Measurements from ENCODE around the gene KIR2DL3.

- TF ChIP-seq CTCF (IDR thresholded peaks at IDR 0.05) = no peak
- no peak for TF ChIP-seq POLR2A (IDR thresholded peaks at IDR 0.05)
Measured at GRCh38 chr19:54694648-54695047, 43.7 kb upstream of the KIR2DL3 start.
